ENCODE data around the gene STAP2.

DNA sequence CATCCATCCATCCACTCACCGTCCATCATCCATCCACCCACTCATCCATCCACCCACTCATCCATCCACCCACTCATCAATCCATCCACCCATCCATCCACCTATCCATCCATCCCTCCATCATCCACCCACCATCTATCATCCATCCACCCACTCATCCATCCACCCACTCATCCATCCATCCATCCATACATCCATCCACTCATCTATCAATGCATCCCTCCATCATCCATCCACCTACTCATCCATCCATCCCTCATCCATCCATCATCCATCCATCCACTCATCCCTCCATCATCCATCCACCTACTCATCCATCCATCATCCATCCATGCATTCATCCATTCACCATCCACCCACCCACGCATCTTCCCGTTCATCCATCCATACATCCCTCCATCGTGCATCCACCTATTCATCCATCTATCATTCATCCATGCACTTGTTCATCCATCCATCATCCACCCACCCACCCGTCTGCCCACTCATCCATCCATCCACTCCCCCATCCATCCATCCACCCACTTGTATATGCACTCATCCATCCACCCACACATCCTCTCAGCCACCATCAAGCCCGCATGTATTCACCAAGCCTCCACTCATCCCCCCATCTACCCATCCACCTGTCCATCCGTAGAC is 3.6 kb downstream of the STAP2 start:
- TF ChIP-seq, protein P1, sequence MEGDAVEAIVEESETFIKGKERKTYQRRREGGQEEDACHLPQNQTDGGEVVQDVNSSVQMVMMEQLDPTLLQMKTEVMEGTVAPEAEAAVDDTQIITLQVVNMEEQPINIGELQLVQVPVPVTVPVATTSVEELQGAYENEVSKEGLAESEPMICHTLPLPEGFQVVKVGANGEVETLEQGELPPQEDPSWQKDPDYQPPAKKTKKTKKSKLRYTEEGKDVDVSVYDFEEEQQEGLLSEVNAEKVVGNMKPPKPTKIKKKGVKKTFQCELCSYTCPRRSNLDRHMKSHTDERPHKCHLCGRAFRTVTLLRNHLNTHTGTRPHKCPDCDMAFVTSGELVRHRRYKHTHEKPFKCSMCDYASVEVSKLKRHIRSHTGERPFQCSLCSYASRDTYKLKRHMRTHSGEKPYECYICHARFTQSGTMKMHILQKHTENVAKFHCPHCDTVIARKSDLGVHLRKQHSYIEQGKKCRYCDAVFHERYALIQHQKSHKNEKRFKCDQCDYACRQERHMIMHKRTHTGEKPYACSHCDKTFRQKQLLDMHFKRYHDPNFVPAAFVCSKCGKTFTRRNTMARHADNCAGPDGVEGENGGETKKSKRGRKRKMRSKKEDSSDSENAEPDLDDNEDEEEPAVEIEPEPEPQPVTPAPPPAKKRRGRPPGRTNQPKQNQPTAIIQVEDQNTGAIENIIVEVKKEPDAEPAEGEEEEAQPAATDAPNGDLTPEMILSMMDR (IDR thresholded peaks at IDR 0.05; ENCODE audit: insufficient read depth, low read length): no peak
- TF ChIP-seq, protein P2, sequence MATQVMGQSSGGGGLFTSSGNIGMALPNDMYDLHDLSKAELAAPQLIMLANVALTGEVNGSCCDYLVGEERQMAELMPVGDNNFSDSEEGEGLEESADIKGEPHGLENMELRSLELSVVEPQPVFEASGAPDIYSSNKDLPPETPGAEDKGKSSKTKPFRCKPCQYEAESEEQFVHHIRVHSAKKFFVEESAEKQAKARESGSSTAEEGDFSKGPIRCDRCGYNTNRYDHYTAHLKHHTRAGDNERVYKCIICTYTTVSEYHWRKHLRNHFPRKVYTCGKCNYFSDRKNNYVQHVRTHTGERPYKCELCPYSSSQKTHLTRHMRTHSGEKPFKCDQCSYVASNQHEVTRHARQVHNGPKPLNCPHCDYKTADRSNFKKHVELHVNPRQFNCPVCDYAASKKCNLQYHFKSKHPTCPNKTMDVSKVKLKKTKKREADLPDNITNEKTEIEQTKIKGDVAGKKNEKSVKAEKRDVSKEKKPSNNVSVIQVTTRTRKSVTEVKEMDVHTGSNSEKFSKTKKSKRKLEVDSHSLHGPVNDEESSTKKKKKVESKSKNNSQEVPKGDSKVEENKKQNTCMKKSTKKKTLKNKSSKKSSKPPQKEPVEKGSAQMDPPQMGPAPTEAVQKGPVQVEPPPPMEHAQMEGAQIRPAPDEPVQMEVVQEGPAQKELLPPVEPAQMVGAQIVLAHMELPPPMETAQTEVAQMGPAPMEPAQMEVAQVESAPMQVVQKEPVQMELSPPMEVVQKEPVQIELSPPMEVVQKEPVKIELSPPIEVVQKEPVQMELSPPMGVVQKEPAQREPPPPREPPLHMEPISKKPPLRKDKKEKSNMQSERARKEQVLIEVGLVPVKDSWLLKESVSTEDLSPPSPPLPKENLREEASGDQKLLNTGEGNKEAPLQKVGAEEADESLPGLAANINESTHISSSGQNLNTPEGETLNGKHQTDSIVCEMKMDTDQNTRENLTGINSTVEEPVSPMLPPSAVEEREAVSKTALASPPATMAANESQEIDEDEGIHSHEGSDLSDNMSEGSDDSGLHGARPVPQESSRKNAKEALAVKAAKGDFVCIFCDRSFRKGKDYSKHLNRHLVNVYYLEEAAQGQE (IDR thresholded peaks at IDR 0.05; ENCODE audit: insufficient replicate concordance, low read depth): no peak
- TF ChIP-seq GABPA (IDR thresholded peaks at IDR 0.05; ENCODE audit: low read depth) (no peak), POLR2AphosphoS5 (IDR thresholded peaks at IDR 0.05; ENCODE audit: low read depth) (no peak)

Data from HL-60 (cell line).